WTC11 (cell line): ENCODE measurements around the gene BTNL9. TPM values are rescaled to one million over a fixed set of nuclear protein-coding genes. Genes with fewer than 3 reads are reported as not detected.

ENCODE experiments used
- ATAC-seq: fragments of 200-7000 bp; cut with Tn5 transposase; 2 replicates; pipeline ENCODE4 v1.10.0; 2021; ENCODE audit warnings: mild to moderate bottlenecking, moderate library complexity
- CTCF ChIA-PET: fragments of 300-600 bp; sonication (Branson Sonifier 250); formaldehyde crosslinking; loops from one replicate; lab custom pipeline; 2021; ENCODE audit warnings: antibody characterized with exemption; lab: Charles Lee
- POLR2A ChIA-PET: fragments of 350-600 bp; sonication (Branson Sonifier 250); formaldehyde crosslinking; loops from one replicate; lab custom pipeline; 2021; ENCODE audit warnings: antibody characterized with exemption; lab: Charles Lee
- DNase-seq: peaks from one replicate; pipeline ENCODE4 v3.0.0; 2021; ENCODE audit warnings: low spot score
- H3K27ac Mint-ChIP-seq: 2 replicates; pipeline ENCODE4 v1.8.0; 2021; ENCODE audit warnings: mixed read lengths
- H3K27me3 Mint-ChIP-seq: 2 replicates; pipeline ENCODE4 v1.8.0; 2021; ENCODE audit warnings: low read depth, mild to moderate bottlenecking, moderate library complexity, mixed read lengths
- H3K36me3 Mint-ChIP-seq: 2 replicates; pipeline ENCODE4 v1.8.0; 2021; ENCODE audit warnings: mixed read lengths
- H3K4me1 Mint-ChIP-seq: 2 replicates; pipeline ENCODE4 v1.8.0; 2022; ENCODE audit warnings: mixed read lengths
- H3K4me3 Mint-ChIP-seq: 2 replicates; pipeline ENCODE4 v1.8.0; 2021; ENCODE audit warnings: mild to moderate bottlenecking, moderate library complexity, mixed read lengths
- H3K9me3 Mint-ChIP-seq: 2 replicates; pipeline ENCODE4 v1.8.0; 2021; ENCODE audit warnings: mixed read lengths
- ATF1 ChIP-seq: sonication (generic); formaldehyde crosslinking; IDR thresholded peaks from 2 replicates; pipeline ENCODE4 v1.8.1; 2023; ENCODE audit warnings: mild to moderate bottlenecking, moderate library complexity, missing genetic modification reagents
- GRHL2 ChIP-seq: fragments of 250-450 bp; sonication (Bioruptor Pico); IDR thresholded peaks from 2 replicates; pipeline ENCODE4 v1.8.0; 2022; ENCODE audit warnings: mild to moderate bottlenecking, moderate library complexity; ENCODE audit not compliant: insufficient replicate concordance, severe bottlenecking
- GTF2I ChIP-seq: fragments of 250-450 bp; sonication (Bioruptor Pico); conservative IDR thresholded peaks from 2 replicates; pipeline ENCODE4 v1.4.0; 2021; ENCODE audit warnings: mild to moderate bottlenecking
- NFE2L1 ChIP-seq: sonication (generic); formaldehyde crosslinking; IDR thresholded peaks from 2 replicates; pipeline ENCODE4 v1.8.1; 2023; ENCODE audit warnings: missing genetic modification reagents
- NR2C2 ChIP-seq: sonication (generic); formaldehyde crosslinking; IDR thresholded peaks from 2 replicates; pipeline ENCODE4 v1.8.0; 2022; ENCODE audit warnings: mild to moderate bottlenecking, missing genetic modification reagents
- NR3C1 ChIP-seq: sonication (generic); formaldehyde crosslinking; conservative IDR thresholded peaks from 2 replicates; pipeline ENCODE4 v1.8.1; 2023; ENCODE audit warnings: low read depth, mild to moderate bottlenecking, missing genetic modification reagents
- RELA ChIP-seq: sonication (generic); formaldehyde crosslinking; IDR thresholded peaks from 2 replicates; pipeline ENCODE4 v1.8.1; 2022; ENCODE audit warnings: missing genetic modification reagents, mild to moderate bottlenecking, borderline replicate concordance
- TP53 ChIP-seq: sonication (generic); formaldehyde crosslinking; IDR thresholded peaks from 2 replicates; pipeline ENCODE4 v1.8.1; 2023; ENCODE audit warnings: mild to moderate bottlenecking, missing genetic modification reagents
- ZNF138 ChIP-seq: sonication (generic); formaldehyde crosslinking; conservative IDR thresholded peaks from 2 replicates; pipeline ENCODE4 v1.8.1; 2022; ENCODE audit warnings: mild to moderate bottlenecking, moderate library complexity, missing genetic modification reagents
- ZNF317 ChIP-seq: sonication (generic); formaldehyde crosslinking; IDR thresholded peaks from 2 replicates; pipeline ENCODE4 v1.8.1; 2023; ENCODE audit warnings: low read depth, mild to moderate bottlenecking, moderate library complexity, missing genetic modification reagents, borderline replicate concordance
- ZNF671 ChIP-seq: fragments of 250-450 bp; sonication (Bioruptor Pico); IDR thresholded peaks from 2 replicates; pipeline ENCODE4 v1.8.0; 2021; ENCODE audit warnings: mild to moderate bottlenecking
- total RNA-seq: library from RNA; stranded (reverse); gene quantifications from 3 replicates; pipeline ENCODE4 v1.2.3, GENCODE V29; 2021
- TF ChIP-seq, protein P1 (sequence below): sonication (generic); formaldehyde crosslinking; IDR thresholded peaks from 2 replicates; pipeline ENCODE4 v1.8.1; 2023; ENCODE audit warnings: mild to moderate bottlenecking, missing genetic modification reagents, moderate library complexity
- TF ChIP-seq, protein P2 (sequence below): sonication (generic); formaldehyde crosslinking; IDR thresholded peaks from 2 replicates; pipeline ENCODE4 v1.8.0; 2023; ENCODE audit warnings: mild to moderate bottlenecking, missing genetic modification reagents
- TF ChIP-seq, protein P3 (sequence below): fragments of 200-600 bp; IDR thresholded peaks from 2 replicates; pipeline ENCODE4 v1.8.0; 2022; ENCODE audit warnings: antibody characterized with exemption
- TF ChIP-seq, protein P4 (sequence below): sonication (generic); formaldehyde crosslinking; IDR thresholded peaks from 2 replicates; pipeline ENCODE4 v1.8.0; 2022; ENCODE audit warnings: mild to moderate bottlenecking, missing genetic modification reagents
- TF ChIP-seq, protein P5 (sequence below): sonication (generic); formaldehyde crosslinking; IDR thresholded peaks from 2 replicates; pipeline ENCODE4 v1.8.1; 2023; ENCODE audit warnings: mild to moderate bottlenecking, missing genetic modification reagents, borderline replicate concordance

BTNL9 gene
- total RNA-seq, 1 experiment from 2014 or later, result 3.4 TPM

DNA sequence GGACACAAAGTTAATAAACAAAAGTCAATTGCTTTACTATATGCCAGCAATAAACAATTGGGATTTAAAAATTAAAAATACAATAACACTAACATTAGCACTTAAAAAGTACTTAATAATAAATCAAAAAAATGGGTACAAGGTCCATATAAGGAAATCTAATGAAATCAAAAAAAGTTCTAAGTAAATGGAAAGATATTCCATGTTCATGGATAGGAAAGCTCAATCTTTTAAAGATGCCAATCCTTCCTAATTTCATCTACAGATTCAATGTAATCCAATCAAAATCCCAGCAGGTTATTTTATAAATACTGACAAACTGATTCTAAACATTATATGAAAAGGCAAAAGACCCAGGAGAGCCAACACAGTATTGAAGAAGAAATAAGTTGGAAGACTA lies 41.9 kb downstream of the BTNL9 start (continued):
- TF ChIP-seq RELA (CRISPR knock-in tag) (no peak), ZNF138 (CRISPR knock-in tag) (no peak)

DNA sequence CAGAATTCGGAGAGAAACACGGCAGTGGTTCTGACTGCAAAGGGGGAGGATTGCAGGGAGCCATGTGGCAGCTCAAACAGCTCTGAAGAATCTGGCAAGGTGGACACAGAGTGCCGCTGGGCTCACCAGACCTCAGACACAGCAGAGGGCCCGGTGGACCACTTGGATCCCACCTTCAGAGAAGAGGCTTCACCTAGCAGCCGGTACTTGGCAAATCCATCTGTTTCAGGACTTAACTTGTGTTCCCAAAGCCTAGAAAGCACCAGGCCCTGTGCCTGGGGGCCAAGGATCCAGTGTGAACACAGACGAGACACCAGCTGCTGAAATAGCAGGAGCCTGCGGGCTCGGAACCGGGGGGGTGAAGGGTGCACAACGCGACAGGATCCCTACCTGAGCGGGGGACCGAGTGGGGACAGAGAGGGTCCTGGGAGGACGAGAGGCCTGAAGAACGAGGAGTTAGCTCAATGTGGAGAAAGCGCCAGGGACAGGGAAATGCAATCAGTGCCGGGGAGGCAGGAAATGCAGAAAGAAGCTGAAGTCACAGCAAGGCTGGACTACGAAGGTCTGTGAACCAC lies 44.6 kb downstream of the BTNL9 start:
- Mint-ChIP-seq H3K27me3 (peaks cover 27% of the 10 kb centered on the region), H3K4me3 (peak overlapping the region; percentile 2; the same call in 1 of the 2 replicates), H3K36me3 (no peaks in the 10 kb centered on the region), H3K9me3 (no peaks in the 10 kb centered on the region), H3K4me1 (peaks cover 13% of the 10 kb centered on the region), H3K27ac (no peak overlapping the region)
- no peak for DNase-seq
- TF ChIP-seq, protein P1, sequence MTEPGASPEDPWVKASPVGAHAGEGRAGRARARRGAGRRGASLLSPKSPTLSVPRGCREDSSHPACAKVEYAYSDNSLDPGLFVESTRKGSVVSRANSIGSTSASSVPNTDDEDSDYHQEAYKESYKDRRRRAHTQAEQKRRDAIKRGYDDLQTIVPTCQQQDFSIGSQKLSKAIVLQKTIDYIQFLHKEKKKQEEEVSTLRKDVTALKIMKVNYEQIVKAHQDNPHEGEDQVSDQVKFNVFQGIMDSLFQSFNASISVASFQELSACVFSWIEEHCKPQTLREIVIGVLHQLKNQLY (CRISPR knock-in tag), result no peak
- TF ChIP-seq TP53 (no peak), NFE2L1 (CRISPR knock-in tag) (no peak), NR2C2 (CRISPR knock-in tag) (no peak), ZNF317 (no peak), GTF2I (CRISPR knock-in tag) (no peak), GRHL2 (CRISPR knock-in tag) (no peak)
- TF ChIP-seq, protein P2, sequence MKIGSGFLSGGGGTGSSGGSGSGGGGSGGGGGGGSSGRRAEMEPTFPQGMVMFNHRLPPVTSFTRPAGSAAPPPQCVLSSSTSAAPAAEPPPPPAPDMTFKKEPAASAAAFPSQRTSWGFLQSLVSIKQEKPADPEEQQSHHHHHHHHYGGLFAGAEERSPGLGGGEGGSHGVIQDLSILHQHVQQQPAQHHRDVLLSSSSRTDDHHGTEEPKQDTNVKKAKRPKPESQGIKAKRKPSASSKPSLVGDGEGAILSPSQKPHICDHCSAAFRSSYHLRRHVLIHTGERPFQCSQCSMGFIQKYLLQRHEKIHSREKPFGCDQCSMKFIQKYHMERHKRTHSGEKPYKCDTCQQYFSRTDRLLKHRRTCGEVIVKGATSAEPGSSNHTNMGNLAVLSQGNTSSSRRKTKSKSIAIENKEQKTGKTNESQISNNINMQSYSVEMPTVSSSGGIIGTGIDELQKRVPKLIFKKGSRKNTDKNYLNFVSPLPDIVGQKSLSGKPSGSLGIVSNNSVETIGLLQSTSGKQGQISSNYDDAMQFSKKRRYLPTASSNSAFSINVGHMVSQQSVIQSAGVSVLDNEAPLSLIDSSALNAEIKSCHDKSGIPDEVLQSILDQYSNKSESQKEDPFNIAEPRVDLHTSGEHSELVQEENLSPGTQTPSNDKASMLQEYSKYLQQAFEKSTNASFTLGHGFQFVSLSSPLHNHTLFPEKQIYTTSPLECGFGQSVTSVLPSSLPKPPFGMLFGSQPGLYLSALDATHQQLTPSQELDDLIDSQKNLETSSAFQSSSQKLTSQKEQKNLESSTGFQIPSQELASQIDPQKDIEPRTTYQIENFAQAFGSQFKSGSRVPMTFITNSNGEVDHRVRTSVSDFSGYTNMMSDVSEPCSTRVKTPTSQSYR (CRISPR knock-in tag), result no peak
- TF ChIP-seq, protein P3, sequence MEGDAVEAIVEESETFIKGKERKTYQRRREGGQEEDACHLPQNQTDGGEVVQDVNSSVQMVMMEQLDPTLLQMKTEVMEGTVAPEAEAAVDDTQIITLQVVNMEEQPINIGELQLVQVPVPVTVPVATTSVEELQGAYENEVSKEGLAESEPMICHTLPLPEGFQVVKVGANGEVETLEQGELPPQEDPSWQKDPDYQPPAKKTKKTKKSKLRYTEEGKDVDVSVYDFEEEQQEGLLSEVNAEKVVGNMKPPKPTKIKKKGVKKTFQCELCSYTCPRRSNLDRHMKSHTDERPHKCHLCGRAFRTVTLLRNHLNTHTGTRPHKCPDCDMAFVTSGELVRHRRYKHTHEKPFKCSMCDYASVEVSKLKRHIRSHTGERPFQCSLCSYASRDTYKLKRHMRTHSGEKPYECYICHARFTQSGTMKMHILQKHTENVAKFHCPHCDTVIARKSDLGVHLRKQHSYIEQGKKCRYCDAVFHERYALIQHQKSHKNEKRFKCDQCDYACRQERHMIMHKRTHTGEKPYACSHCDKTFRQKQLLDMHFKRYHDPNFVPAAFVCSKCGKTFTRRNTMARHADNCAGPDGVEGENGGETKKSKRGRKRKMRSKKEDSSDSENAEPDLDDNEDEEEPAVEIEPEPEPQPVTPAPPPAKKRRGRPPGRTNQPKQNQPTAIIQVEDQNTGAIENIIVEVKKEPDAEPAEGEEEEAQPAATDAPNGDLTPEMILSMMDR, result no peak
- TF ChIP-seq, protein P4, sequence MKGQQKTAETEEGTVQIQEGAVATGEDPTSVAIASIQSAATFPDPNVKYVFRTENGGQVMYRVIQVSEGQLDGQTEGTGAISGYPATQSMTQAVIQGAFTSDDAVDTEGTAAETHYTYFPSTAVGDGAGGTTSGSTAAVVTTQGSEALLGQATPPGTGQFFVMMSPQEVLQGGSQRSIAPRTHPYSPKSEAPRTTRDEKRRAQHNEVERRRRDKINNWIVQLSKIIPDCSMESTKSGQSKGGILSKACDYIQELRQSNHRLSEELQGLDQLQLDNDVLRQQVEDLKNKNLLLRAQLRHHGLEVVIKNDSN (CRISPR knock-in tag), result no peak
- POLR2A ChIA-PET, result no interaction called here
- no peak; the same call in 1 of the 2 replicates for ATAC-seq
- CTCF ChIA-PET, result interaction anchor here (1.1 kb wide), 2 partner anchors 216 to 222 kb away, joined by 3 read pairs; no protein-coding TSS in a partner anchor

DNA sequence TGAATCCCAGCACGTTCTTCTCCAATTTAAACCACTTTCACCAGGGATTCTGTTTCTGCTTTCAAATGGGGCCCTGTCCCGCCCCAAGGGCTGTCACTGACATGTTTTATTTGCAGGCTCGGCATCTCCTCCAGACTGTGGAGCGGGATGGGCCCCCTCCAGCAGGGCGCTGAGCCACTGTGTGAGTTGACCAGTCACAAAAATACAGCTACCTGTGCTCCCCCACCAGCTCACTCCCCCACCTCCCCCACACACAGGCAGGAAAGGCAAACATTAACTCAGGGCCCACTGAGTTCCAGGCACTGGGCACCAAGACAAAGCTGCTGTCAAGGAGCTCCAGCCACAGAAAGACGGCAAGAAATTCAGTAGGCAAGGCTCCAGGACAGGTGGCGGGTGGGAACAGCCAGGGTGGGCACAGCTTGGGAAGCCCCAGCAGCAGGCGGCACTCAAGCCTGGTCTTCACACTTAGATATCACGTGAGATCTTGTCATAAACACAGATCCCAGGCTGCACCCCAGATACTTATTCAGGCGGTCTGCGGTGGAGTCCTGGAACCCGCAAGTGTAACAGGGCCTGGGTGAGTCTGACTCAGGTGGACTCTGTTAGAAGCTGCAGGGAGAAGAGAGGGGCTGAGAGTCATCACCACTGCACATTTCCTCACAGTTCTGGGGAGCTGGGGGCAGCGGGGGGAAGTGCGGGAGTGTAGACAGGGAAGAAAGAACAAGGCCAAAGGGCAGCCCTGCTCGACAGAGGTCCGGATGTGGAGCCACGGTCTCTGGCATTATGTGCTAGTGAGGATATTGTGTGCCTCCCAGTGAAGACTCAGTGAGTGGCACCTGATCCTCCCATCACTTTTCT lies 46.2 kb downstream of the BTNL9 start:
- H3K4me3 Mint-ChIP-seq, result no peak overlapping the region
- no peaks in the 10 kb centered on the region for H3K9me3 Mint-ChIP-seq
- DNase-seq (no peak), ATAC-seq (no peak)
- ChIA-PET POLR2A (no interaction called here), CTCF (interaction anchor here (2.4 to 2.5 kb wide), 2 partner anchors 14 to 217 kb away, joined by 13 to 25 read pairs; no protein-coding TSS in a partner anchor)
- TF ChIP-seq, protein P5, sequence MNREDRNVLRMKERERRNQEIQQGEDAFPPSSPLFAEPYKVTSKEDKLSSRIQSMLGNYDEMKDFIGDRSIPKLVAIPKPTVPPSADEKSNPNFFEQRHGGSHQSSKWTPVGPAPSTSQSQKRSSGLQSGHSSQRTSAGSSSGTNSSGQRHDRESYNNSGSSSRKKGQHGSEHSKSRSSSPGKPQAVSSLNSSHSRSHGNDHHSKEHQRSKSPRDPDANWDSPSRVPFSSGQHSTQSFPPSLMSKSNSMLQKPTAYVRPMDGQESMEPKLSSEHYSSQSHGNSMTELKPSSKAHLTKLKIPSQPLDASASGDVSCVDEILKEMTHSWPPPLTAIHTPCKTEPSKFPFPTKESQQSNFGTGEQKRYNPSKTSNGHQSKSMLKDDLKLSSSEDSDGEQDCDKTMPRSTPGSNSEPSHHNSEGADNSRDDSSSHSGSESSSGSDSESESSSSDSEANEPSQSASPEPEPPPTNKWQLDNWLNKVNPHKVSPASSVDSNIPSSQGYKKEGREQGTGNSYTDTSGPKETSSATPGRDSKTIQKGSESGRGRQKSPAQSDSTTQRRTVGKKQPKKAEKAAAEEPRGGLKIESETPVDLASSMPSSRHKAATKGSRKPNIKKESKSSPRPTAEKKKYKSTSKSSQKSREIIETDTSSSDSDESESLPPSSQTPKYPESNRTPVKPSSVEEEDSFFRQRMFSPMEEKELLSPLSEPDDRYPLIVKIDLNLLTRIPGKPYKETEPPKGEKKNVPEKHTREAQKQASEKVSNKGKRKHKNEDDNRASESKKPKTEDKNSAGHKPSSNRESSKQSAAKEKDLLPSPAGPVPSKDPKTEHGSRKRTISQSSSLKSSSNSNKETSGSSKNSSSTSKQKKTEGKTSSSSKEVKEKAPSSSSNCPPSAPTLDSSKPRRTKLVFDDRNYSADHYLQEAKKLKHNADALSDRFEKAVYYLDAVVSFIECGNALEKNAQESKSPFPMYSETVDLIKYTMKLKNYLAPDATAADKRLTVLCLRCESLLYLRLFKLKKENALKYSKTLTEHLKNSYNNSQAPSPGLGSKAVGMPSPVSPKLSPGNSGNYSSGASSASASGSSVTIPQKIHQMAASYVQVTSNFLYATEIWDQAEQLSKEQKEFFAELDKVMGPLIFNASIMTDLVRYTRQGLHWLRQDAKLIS (CRISPR knock-in tag), result no peak
- TF ChIP-seq, protein P2 (CRISPR knock-in tag), result no peak
- TF ChIP-seq ZNF671 (CRISPR knock-in tag) (no peak), ZNF317 (no peak), ATF1 (CRISPR knock-in tag) (no peak), NR3C1 (no peak)
- H3K27ac Mint-ChIP-seq, result no peak overlapping the region
- H3K36me3 Mint-ChIP-seq, result no peaks in the 10 kb centered on the region
- H3K27me3 Mint-ChIP-seq, result peaks cover 22% of the 10 kb centered on the region
- H3K4me1 Mint-ChIP-seq, result peaks cover 13% of the 10 kb centered on the region
